ENCODE data around the gene LSAMP.
"Not testable (repeated sequence)": the region's sequence is repeated elsewhere in the genome, so short reads cannot be mapped to it uniquely, and the experiment has no call there.

Gene LSAMP

GRCh38 chr3:115783938-115784738, 661.1 kb downstream of the LSAMP start:
- peak; percentile 65 to 79 (median 68) for DNase-seq (ENCODE audit: low read depth in 2 of 3, low spot score in 2 of 3)

DNA sequence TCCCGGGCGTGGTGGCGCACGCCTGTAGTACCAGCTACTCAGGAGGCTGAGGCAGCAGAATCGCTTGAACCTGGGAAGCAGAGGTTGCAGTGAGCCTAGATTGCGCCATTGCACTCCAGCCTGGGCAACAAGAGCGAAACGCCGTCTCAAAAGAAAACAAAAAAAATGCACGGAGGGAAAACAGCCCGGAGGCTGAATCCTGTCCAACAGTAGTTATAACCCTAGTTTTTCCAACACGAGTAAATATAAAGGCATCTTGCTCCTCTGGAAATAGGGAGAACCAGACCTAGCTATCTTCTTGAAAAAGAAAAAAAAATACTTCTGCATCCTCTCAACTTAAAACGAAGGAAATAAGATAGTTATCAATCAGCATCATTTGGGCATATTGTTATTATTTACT, 661.9 kb downstream of the LSAMP start:
- not testable (repeated sequence) for DNase-seq (ENCODE audit: low read depth in 2 of 3, low spot score in 2 of 3)

DNA sequence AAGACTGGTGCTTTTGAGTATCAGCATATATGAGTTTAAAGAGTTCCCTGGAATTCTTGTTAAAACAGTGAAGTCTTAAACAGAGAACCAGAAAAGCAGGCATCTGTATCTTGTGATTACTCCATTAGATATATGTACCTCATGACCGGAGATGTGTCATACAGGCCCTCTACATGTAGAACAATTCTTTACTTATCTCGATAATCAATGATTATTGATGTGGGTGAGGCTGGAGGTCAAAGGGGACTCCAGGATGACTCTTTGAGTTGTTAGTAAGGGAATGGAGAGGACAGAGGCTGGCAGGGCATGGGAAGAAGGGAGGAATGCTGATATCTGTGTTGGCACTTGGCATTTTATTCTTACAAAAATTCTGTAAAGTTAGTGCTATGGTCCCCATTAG, 666.3 kb downstream of the LSAMP start:
- no peak for DNase-seq (ENCODE audit: low read depth in 2 of 3, low spot score in 2 of 3)

DNA sequence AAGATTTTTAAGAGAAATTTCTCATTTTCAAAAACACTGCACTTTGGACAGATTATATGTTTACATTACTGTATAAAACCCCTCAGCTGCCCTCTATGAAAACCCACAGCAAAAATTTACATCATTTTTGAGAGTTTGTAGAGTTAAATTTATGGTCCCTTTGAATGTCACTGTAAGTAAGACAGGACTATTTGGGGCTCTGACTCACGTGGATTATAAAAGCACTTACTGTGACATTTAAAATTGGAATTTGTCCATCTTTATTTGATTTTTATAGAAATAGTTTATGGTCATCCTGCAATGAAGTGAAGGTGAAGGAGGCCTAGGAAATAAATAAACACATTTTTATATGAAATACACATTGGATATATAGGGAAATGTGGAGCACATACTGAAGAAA, 672.3 kb downstream of the LSAMP start:
- DNase-seq (ENCODE audit: low read depth in 2 of 3, low spot score in 2 of 3), result no peak

DNA sequence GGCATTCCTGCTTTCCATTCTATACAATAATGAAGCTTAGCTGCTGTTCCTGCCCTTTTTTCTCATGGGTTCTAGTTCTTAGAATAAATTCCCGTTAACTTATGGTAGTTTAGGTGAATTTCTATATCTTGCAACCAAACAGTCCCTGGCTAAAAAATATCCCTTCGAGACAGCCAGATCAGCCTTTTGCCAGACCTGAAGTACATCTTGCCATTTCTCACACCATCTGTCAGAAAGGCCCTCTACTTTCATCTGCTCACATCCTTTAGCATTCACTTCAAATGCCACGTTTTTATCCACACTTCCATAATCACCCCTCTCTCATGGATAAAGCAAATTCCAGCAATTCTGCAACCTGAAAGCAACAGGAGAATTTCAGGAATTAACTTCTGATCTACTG, 676.6 kb downstream of the LSAMP start:
- no peak for DNase-seq (ENCODE audit: low read depth in 2 of 3, low spot score in 2 of 3)

DNA sequence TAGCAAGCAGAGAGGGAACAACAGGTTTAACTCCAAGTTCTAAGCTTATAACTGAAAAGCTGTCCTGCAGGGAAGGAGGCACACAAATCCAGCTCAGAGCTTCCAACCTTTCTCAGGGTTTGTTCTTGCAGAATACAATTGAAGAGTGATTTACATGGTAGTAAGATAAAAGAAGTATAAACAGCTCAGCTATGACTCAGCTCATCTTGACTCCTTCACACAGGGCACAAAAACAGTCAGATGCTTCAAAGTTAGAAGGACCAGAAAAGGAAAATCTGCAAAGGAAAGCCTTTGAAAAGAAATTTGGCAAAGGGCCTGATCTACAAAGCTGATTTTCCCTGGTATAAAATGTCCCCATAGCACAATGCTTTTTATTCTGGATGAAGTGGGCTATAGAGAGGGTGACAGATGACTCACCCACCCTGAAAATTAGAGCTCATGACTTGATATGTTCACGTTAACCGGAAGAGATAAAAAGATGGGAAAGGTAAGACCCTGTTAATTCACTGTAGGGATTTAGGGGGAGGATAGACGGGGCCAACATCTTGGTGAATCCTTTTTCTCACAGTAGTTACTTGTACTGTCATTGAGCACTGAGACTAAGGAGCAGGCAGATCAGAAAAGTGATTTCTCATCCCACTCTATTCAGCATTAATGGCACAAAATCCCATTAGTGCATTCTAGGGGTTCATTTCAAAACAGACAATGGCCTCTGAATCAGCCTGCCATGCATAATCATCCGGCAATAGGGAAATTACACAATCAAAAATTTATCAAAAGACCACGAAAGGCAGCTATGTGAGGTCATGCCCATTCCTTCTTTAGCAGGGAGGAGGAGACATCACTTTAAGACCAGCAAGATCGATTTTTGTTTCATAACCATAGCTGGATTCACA, 678.5 kb downstream of the LSAMP start:
- no peak for DNase-seq (ENCODE audit: low read depth in 2 of 3, low spot score in 2 of 3)

GRCh38 chr3:115761927-115762305, 683.4 kb downstream of the LSAMP start:
- no peak for DNase-seq (ENCODE audit: low read depth in 2 of 3, low spot score in 2 of 3)

- DNase-seq (ENCODE audit: low read depth in 2 of 3, low spot score in 2 of 3), result no peak
These were observed 684.6 kb downstream of the LSAMP start for GRCh38 chr3:115760716-115761115.

- no peak for DNase-seq (ENCODE audit: low read depth in 2 of 3, low spot score in 2 of 3)
These were observed 687.1 kb downstream of the LSAMP start for GRCh38 chr3:115758076-115758763.

DNA sequence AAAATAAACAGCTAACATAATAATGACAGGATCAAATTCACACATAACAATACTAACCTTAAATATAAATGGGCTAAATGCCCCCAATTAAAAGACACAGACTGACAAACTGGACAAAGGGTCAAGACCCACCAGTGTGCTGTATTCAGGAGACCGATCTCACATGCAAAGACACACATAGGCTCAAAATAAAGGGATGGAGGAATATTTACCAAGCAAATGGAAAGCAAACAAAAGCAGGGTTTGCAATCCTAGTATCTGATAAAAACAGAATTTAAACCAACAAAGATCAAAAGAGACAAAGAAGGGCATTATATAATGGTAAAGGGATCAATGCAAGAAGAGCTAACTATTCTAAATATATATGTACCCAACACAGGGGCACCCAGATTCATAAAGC, 692.3 kb downstream of the LSAMP start:
- DNase-seq (ENCODE audit: low read depth in 2 of 3, low spot score in 2 of 3), result not testable (repeated sequence)

All from activated CD8-positive, alpha-beta memory T cell treated with anti-CD3 and anti-CD28 coated beads for 48 hours (primary cell).